Measurements from ENCODE around the gene ITPRID1.
"Not testable (repeated sequence)": the region's sequence is repeated elsewhere in the genome, so short reads cannot be mapped to it uniquely, and the experiment has no call there.

Gene ITPRID1

GRCh38 chr7:31466036-31466435, 47.9 kb upstream of the ITPRID1 start:
- TF ChIP-seq ESRRG (CRISPR knock-in tag; IDR thresholded peaks at IDR 0.05) (no peak), TCF4 (CRISPR knock-in tag; IDR thresholded peaks at IDR 0.05; ENCODE audit: borderline replicate concordance) (no peak), ZNF8 (CRISPR knock-in tag; IDR thresholded peaks at IDR 0.05) (no peak), CREB5 (CRISPR knock-in tag; IDR thresholded peaks at IDR 0.05; ENCODE audit: low read depth) (no peak), TSHZ2 (CRISPR knock-in tag; IDR thresholded peaks at IDR 0.05) (no peak), ZFP3 (CRISPR knock-in tag; IDR thresholded peaks at IDR 0.05) (no peak), OSR1 (CRISPR knock-in tag; IDR thresholded peaks at IDR 0.05) (no peak), ZNF70 (CRISPR knock-in tag; IDR thresholded peaks at IDR 0.05) (no peak), BACH2 (CRISPR knock-in tag; IDR thresholded peaks at IDR 0.05; ENCODE audit: borderline replicate concordance) (no peak), ARNTL (CRISPR knock-in tag; IDR thresholded peaks at IDR 0.05; ENCODE audit: borderline replicate concordance, low read depth) (no peak), ZNF565 (CRISPR knock-in tag; conservative IDR thresholded peaks at IDR 0.05; ENCODE audit: low read depth) (no peak), PATZ1 (CRISPR knock-in tag; IDR thresholded peaks at IDR 0.05; ENCODE audit: borderline replicate concordance) (no peak)
- ATAC-seq: no peak

GRCh38 chr7:31470883-31471282, 43.0 kb upstream of the ITPRID1 start:
- ATAC-seq: not testable (repeated sequence)

- ATAC-seq: no peak
- TF ChIP-seq PPARA (CRISPR knock-in tag; IDR thresholded peaks at IDR 0.05; ENCODE audit: borderline replicate concordance) (no peak), ARNTL (CRISPR knock-in tag; IDR thresholded peaks at IDR 0.05; ENCODE audit: borderline replicate concordance, low read depth) (no peak), TOX (CRISPR knock-in tag; IDR thresholded peaks at IDR 0.05; ENCODE audit: borderline replicate concordance) (no peak), CREB5 (CRISPR knock-in tag; IDR thresholded peaks at IDR 0.05; ENCODE audit: low read depth) (no peak), ZFP30 (CRISPR knock-in tag; IDR thresholded peaks at IDR 0.05) (no peak), POU6F1 (CRISPR knock-in tag; IDR thresholded peaks at IDR 0.05; ENCODE audit: borderline replicate concordance, low read depth) (no peak), ZNF8 (CRISPR knock-in tag; IDR thresholded peaks at IDR 0.05) (no peak), ZNF565 (CRISPR knock-in tag; conservative IDR thresholded peaks at IDR 0.05; ENCODE audit: low read depth) (no peak), GLIS3 (CRISPR knock-in tag; IDR thresholded peaks at IDR 0.05) (no peak), RARB (CRISPR knock-in tag; IDR thresholded peaks at IDR 0.05) (no peak), BACH2 (CRISPR knock-in tag; IDR thresholded peaks at IDR 0.05; ENCODE audit: borderline replicate concordance) (no peak), CSRNP3 (CRISPR knock-in tag; IDR thresholded peaks at IDR 0.05) (no peak), SNAI2 (CRISPR knock-in tag; IDR thresholded peaks at IDR 0.05) (no peak), TCF4 (CRISPR knock-in tag; IDR thresholded peaks at IDR 0.05; ENCODE audit: borderline replicate concordance) (no peak), ESRRG (CRISPR knock-in tag; IDR thresholded peaks at IDR 0.05) (no peak)
These were observed 38.5 kb upstream of the ITPRID1 start for GRCh38 chr7:31475368-31475767.
